HG03571 (cell line): ENCODE measurements around the gene AFF1.

Source experiments
- ATAC-seq: cut with Tn5 transposase; IDR thresholded peaks from one replicate; pipeline ENCODE4 v1.9.1; 2021; ENCODE audit not compliant: unreplicated experiment

The AFF1 gene

GRCh38 chr4:86947501-86948120, 12.8 kb downstream of the AFF1 start:
- no peak for ATAC-seq

- ATAC-seq = no peak
Observed at GRCh38 chr4:86948276-86948675, 13.5 kb downstream of the AFF1 start.

GRCh38 chr4:86950831-86951525, 16.2 kb downstream of the AFF1 start:
- no peak for ATAC-seq

GRCh38 chr4:86955888-86956451, 21.2 kb downstream of the AFF1 start:
- ATAC-seq = no peak

- no peak for ATAC-seq
Observed at GRCh38 chr4:86957215-86957614, 22.4 kb downstream of the AFF1 start.

GRCh38 chr4:86959588-86960500, 25.0 kb downstream of the AFF1 start:
- ATAC-seq = no peak

GRCh38 chr4:86960557-86960961, 25.7 kb downstream of the AFF1 start:
- no peak for ATAC-seq

GRCh38 chr4:86961116-86961515, 26.3 kb downstream of the AFF1 start:
- peak; percentile 10 for ATAC-seq

- ATAC-seq = peak; percentile 92
Observed at GRCh38 chr4:86961605-86962295, 26.9 kb downstream of the AFF1 start.

GRCh38 chr4:86963697-86964096, 28.9 kb downstream of the AFF1 start:
- ATAC-seq = no peak

GRCh38 chr4:86965019-86965976, 30.5 kb downstream of the AFF1 start:
- no peak for ATAC-seq

GRCh38 chr4:86967073-86967472, 32.3 kb downstream of the AFF1 start:
- no peak for ATAC-seq

- no peak for ATAC-seq
Observed at GRCh38 chr4:86967798-86968197, 33.0 kb downstream of the AFF1 start.

GRCh38 chr4:86968547-86968946, 33.7 kb downstream of the AFF1 start:
- no peak for ATAC-seq

- ATAC-seq = no peak
Observed at GRCh38 chr4:86970447-86971354, 35.9 kb downstream of the AFF1 start.

GRCh38 chr4:86971355-86971683, 36.5 kb downstream of the AFF1 start:
- ATAC-seq = no peak

- no peak for ATAC-seq
Observed at GRCh38 chr4:86972997-86973396, 38.2 kb downstream of the AFF1 start.

GRCh38 chr4:86973668-86974067, 38.9 kb downstream of the AFF1 start:
- ATAC-seq = no peak

GRCh38 chr4:86974551-86974994, 39.8 kb downstream of the AFF1 start:
- ATAC-seq = no peak
